Skeletal muscle cell (primary cell): ENCODE data around the gene PSMD3.

Experiments
- DNase-seq: peaks from one replicate; pipeline ENCODE4 v3.0.0-alpha.2; 2010; ENCODE audit warnings: low read depth
- H3K4me3 ChIP-seq: 2 replicates; pipeline ENCODE4 v1.5.1; 2011; ENCODE audit warnings: low read depth, mild to moderate bottlenecking, control low read depth, low read length, moderate library complexity

PSMD3 gene

DNA sequence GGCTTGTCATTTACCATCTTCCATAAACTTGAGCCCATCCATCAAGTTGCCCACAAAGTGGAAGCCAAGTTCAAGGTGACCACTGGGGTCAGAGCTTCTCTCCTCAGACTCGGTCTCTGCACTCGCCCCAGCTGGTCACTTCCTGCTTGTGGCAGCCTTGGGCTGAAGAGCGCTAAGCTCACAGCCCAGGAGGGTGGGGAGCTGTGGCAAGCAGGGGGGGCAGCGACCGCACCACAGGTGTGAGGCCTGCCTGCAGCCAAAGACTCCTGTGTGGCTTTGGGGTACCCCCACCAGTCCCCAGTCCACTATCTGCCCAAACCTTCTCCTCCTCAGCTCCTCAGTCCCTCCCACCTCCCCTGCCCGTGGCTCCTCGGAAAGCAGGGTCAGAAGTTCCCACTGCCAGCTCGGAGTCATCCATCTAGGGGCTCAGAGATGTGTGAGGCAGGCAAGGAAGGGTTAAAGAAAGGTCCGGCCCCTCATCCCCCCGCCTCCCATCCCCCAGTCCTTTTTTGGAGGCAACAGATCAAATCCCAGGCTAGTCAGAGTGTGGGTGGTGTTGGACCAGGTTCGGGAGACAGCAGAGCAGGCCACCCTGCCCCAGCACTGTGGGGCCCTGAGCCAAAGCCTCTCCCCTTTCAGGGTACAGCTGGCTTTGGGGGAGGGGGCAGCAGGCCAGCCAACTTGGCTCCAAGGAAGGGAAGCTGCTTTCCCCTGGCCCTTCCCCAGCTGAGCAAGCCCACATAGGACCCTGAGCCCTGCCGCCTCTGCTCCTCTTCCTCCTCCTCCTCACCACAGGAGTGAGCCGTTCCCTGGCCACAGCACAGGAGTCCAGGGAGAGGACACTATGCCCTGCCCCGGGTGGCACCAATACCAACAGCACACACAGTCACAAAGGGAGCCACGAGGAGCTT lies 37.9 kb downstream of the PSMD3 start:
- H3K4me3 ChIP-seq, result no peak overlapping the region
- no peak for DNase-seq

DNA sequence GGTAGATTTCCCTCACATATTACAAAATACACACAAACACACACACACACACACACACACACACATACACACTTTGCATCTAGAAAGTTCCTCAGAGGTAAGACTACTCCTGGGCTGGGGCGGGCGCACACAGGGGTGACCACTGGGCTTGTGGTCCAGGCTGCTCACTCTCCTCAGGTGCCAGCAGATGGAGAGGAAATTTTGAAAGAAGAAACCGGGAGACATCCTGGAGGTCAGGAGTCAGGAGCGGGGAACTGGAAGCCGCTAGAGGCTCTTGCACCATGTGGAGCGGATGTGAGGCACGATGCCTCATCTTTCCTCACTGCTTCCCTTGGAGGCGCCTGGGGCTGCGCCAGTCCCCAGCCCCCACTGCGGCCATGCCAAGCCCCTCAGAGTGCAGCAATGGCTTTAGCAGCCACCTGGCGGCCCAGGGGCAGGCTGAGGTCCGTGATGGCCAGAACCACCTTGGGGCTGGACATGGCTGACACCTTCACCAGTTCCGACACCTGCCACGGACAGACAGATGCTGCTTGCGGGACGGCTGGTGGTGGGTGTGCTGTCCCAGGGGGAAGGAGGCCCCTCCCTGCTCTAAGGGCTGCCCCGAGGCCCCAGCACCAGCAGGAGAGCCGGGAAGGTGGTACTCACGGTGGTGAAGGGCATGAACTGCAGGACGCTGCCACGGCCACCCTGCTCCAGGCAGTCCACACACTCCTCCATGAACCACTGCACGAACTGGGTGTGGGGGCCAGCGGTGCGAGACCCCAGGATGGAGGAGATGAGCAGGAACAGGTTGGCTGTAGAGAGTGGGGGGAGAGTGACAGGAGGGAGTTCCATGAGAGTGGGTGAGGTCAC lies 38.8 kb downstream of the PSMD3 start:
- no peak overlapping the region for H3K4me3 ChIP-seq

DNA sequence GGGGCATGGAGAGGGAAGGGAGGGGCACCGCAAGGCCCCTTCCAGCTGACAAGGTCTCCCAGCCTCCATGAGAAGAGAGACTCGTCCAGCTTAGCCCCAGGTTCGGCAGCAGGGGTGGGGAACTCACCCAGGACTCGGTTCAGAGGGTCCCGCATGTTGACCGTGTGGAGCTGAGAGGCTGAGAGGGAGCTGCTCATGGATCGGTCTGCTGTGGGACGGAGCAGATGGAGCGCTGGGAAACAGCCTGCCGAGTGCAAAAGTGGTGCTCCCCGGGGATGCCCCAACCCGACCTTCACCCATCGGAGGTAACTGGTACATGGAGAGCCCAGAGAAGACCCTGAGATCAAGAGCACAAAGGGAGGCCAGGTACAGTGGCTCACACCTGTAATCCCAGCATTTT lies 39.5 kb downstream of the PSMD3 start:
- no peak overlapping the region for H3K4me3 ChIP-seq
- DNase-seq, result no peak

More for the DNA sequence above, 38.8 kb downstream of the PSMD3 start:
- DNase-seq, result no peak

DNA sequence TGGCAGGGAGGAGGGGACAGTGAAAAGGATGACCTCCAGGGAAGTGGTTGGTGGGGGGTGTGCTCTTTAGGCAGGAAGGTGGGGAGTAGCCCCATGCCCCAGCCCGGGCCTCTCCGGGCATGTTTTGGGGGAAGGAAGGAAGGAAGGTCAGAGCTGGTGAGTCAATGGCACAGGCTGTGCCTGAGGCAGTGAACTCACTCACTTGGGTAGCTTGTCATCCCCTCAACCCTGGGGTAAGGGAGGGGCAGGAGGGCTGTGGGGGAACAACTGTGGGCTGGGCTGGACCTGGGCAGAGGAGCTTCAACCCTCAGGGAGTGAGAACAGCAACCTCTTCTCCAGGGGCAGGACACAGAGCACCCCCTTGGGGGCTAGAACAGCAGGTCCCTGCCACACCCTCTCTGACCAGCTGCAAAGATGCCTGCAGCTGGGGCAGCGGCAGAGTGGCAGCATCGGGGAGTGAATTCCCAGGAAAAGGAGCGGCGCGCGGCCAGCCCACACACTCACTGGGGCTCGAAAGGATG lies 40.9 kb downstream of the PSMD3 start:
- no peak overlapping the region for H3K4me3 ChIP-seq
- DNase-seq, result no peak

DNA sequence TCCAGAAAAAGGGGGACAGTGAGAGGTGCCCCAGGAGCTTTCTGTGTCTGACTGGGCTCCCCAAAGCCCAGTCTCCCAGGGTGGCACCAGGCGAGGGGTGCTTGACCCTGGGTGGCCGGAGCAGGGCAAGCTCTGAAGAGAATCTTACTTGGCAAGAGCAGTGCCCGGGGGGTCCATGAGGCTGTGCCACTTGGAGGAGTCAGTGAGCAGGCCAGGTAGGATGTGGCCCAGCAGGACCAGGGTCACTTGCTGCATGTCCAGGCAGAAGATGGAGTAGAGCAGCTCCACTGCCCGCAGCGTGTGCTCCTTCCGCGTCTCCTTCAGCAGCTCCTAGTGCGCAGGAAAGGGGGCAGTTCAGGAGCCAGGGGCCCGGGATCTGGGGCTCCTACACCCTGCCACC lies 41.9 kb downstream of the PSMD3 start:
- no peak for DNase-seq
- H3K4me3 ChIP-seq, result no peak overlapping the region

DNA sequence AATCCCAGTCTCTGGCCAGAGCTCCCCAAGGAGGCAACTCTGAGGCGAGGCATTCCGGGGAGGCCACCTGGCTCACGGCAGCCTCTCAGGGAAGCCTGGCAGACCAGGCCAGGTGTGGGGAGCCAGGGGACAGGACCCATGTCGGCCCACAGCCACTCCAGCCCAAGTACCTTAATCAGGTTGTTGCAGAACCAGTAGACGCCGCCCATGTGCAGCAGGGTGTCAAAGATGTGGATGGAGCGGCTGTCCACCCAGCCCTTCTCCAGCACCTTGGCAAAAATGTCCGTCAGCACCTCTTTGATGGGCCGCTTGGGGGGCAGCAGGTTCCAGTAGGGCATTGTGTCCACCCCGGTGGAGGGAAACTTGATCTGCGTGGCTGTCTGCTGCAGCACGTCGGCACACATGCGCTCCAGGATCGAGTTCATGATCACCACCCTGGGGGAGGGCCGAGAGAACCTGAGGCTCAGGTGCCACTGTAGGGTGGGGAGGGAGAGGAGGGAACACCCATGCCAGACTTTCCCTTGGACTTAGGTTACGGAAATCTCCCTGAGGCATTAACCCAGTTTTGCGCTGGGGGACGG lies 42.4 kb downstream of the PSMD3 start:
- DNase-seq, result no peak
- H3K4me3 ChIP-seq, result no peak overlapping the region

DNA sequence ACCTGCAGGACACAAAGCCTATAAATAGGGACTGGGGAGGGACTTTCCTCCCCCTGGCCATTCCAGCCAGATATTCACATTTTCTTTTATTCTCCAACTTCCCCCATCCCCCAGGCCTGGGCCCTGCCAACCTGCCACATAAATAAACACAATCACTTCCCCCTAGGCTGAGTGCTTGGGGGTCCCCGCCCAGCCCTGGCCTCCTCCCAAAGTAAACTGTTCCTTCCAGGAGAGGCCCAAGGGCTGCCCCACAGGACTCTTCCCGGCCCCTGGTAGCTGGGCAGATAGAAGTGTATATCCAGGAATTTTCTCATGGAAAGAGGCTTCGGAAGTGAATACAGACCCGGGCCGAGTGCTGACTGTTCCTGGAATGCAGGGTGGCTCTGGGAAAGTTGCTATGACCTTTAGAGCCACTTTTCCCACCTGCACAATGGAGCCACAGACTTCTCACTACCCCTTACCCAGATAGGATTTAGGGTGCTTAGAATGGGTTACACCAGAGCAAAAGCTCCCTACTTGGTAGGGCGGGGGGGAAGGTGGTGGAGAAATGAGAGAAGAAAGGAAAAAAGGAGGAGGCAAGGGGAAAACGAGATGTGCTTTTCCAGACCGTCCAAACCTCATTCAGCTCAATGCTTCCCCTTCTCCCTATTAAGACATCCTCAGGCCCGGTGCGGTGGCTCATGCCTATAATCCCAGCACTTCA lies 43.1 kb downstream of the PSMD3 start:
- no peak for DNase-seq
- H3K4me3 ChIP-seq, result no peak overlapping the region

DNA sequence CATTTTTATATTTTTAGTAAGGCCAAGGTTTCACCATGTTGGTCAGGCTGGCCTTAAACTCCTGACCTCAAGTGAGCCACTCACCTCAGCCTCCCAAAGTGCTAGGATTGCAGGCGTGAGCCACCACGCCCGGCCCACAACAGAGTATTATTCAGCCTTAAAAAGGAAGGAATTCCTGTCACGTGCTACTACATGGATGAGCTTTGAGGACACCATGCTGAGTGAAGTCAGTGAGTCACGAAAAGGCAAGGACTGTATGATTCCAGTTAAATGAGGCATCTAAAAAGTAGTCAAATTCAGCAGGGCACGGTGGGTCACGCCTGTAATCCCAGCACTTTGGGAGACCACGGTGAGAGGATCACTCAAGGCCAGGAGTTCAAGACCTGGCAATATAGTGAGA lies 44.3 kb downstream of the PSMD3 start:
- no peak for DNase-seq
- no peak overlapping the region for H3K4me3 ChIP-seq

DNA sequence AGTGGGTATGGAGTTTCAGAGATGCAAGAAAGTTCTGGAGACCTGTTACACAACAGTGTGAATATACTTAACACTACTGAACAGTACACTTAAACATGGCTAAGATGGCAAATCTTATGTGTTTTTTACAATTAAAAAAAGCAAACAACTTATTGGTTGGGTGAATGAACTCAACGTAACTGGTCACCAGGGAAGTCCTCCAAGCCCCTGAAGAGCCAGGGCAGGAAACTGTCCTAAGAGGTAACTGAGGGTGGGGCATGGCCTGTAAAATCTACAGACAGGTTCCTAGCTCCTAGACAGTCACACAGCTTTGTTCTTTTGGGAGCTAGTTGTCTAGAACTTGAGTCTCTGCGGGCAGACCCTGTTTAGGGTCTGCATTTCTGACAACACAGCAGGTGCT lies 45.0 kb downstream of the PSMD3 start:
- DNase-seq, result no peak
- no peak overlapping the region for H3K4me3 ChIP-seq

DNA sequence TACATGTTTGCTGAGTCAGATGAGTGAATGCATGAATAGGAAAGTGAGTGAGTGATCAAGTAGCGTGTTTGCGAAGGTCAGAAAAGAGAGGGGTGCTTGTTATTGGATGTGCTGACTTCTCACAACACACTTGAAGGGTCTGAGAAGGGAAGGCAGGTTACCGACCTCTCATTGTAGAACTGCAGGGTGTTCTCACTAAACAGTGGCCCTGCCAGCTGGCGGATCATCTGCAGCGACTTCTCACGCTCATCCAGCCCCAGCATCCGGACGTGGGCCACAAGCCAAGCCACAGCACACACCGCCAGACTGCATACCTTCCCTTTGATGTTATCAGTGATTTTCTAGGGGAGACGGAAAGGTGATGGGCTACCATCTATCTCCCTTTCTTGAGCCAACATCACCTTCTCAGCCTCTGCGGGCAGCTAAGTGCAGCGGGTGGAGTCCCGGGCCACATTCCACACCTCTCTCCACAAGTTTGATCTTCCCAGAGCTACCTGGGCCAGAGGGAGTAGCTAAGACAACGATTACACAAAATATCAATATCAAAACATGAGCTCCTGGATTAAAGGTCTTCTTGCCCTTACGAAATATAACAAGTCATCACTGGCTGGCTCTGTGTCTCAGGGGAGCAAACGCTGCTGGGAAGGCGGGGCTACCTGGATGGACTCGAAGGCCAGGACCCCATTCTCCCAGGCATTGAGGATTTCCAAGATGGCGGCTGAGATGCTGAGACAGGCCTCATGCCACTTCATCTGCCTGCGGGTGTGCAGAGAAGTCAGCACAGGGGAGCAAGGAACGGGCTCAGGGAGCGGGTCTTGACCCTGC lies 45.6 kb downstream of the PSMD3 start:
- no peak overlapping the region for H3K4me3 ChIP-seq
- no peak for DNase-seq

DNA sequence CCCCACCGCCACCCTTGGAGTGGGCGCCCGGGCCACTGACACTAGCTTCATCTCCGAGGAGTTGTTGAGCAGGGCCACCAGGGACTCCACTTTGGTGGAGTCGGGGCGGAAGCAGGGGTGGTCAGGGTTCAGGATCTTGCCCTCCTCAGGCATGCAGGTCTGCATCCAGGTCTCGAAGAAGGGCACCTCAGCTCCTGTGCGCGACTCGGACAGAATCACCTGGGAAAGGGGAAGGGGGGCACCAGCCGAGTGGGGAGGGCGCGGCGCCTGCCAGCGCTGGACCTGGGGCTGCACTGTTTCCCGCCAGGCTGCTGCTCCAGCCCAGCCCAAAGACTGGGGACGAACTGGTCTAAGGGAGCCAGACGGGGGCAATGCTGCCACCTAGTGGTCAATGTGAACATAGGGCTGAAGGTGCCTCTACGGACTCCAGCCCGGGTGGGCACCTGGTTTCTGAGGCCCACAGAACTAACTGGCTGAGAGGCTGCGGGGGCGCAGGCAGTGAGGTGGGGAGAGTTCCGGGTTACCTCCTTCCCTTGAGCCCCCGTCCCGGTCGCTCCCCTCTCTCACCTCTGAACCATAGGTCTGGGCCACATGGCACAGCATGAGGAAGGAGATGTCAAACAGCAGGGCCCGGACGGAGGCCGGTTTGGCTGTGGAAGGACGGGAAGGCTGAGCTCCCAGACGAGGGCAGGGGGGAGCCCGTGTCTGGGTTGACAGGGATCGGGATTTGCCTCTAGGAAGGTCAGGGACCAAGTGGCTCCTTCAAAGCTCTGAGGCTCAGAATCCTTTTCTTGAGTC lies 46.4 kb downstream of the PSMD3 start:
- H3K4me3 ChIP-seq, result no peak overlapping the region

DNA sequence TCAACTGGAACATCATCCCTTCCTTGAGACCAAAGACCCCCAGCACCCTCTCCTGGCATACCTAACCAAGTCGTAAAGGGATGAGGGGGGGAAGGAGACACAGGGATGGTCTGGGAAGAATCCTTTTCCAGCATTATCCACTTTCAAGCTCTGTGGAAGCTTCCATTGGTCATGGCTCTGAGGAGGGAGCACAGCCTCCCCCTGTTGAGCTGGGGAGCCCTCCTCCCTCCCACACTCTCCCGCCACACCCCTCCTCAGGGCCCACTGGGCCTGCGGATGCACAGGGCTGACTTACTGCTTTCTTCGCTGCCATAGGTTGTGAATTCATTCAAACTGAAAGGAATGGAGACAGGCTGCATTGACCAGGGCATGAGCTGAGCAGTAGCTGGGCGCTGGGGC lies 47.0 kb downstream of the PSMD3 start:
- H3K4me3 ChIP-seq, result no peak overlapping the region
- DNase-seq, result no peak

More for the DNA sequence above, 46.4 kb downstream of the PSMD3 start:
- DNase-seq, result no peak

DNA sequence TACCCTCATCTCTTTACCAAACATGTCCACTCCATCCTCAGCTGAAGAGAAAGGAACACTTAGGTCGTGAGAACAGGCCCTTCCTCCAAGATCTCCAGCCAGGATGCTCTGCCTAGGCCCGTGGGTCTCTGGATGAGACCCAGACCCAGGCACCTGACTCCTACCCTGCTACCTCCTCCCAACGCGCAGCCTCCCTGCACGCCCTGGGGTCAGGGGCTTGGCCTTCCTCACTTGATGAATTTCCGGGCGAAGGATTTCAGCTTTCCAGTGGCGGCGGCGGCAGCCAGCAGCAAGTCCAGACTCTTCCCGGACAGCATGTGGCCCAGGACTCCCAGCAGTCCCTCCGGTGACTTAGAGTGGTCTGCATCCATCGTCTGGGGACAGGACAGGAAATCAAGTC lies 48.0 kb downstream of the PSMD3 start:
- DNase-seq, result no peak
- H3K4me3 ChIP-seq, result no peak overlapping the region

DNA sequence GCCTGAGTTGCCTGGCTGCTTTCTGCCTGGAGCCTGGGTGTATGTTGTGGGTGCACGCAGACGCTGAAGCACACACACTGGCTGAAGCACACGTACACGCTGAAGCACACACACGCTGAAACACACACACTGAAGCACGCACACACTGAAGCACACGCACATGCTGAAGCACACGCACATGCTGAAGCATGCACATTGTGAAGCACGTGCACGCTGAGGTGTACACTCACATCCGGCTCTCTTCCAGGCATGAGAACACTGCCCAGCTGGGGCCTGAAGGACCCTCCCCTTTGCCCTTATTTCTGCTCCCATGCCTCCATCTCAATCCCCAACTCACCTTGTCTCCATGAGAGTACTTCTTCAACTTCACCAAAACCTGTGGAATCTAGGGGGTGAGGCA lies 51.1 kb downstream of the PSMD3 start:
- H3K4me3 ChIP-seq, result no peak overlapping the region
- no peak for DNase-seq

DNA sequence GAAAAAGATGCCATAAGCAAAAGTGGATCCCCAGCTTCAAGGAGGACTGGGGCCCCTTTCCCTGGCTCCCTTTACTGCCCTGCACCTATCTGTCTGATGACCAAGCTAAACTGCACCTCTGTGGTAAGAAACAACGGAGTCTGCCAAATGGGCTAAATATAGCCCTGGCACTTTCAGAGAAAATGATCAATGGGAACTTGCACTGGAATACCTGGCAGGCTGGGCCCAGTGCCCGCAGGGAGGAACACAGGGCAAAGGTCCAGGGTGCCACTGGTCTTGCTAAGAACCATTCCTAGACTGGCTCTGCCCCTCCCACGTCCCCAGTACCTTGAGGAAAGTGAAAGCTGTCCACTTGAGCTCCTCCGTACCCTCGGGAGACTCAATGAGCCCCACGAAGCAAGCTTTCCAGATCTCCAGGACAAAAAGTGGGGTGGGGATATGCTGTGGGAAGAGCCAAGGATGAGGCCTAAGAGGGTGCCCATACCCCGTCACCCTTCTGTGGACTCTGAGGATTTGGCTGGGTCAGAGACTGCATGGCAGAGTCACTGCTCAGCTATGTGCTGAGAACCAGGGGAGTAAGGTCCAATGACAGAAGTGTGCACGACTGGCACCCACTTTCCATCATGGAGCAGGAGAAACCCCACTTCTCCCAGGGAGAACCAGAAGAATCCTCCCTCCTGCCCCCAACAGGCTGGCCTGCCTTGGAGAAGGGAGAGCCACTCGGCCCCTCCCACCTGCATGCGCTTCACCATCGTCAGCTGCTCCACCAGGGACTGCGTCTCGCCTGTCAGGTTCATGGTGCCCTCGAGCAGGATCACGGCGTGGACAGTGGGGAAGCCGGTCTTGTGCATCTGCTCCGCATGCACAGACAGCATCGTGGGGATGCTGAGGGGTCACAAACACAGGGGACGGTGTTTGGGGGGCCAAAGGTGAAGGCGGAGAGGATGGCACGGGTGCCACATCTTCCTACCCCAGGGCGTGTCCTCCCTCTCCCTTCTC lies 52.0 kb downstream of the PSMD3 start:
- no peak overlapping the region for H3K4me3 ChIP-seq
- no peak for DNase-seq

DNA sequence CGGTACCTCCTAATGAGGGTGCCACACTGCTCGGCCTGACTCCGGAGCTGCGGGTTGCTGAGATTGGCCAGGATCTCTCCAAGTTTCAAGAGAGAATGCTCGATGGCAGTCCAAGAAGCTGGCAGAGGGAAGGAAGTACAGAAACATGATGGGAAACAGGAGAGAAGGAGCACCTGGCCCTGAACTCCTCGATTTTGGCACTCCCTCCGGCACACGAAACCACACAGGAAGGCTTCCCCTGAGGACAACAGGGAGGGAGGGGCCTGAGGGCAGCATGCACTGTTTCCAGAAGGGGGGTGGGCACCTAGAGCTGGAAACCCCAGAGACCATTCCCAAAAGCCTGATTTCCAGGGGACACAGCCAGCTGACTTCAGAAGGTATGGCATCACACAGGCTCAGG lies 52.7 kb downstream of the PSMD3 start:
- no peak overlapping the region for H3K4me3 ChIP-seq
- no peak for DNase-seq
